B cell (primary cell): ENCODE results near the gene DACT2.

Experiments used
- CTCF ChIP-seq: fragments of 200-600 bp; IDR thresholded peaks from one replicate; pipeline ENCODE4 v1.8.0; 2022; ENCODE audit warnings: antibody characterized with exemption, mild to moderate bottlenecking
- EZH2 ChIP-seq: IDR thresholded peaks from 2 replicates; pipeline ENCODE4 v1.6.1; 2012; ENCODE audit warnings: borderline replicate concordance, low read depth, mild to moderate bottlenecking, moderate library complexity, low read length; ENCODE audit not compliant: insufficient read depth, poor library complexity, severe bottlenecking

- no peak for TF ChIP-seq CTCF
- no peak for TF ChIP-seq EZH2
Measured at GRCh38 chr6:168322966-168323365, 3.4 kb upstream of the DACT2 start.
